HG03565 (cell line): Measurements from ENCODE around the gene SLC10A3.

Experiments
- ATAC-seq: cut with Tn5 transposase; IDR thresholded peaks from one replicate; pipeline ENCODE4 v1.9.1; 2021; ENCODE audit warnings: mild to moderate bottlenecking, moderate library complexity; ENCODE audit not compliant: unreplicated experiment

Gene SLC10A3

GRCh38 chrX:154484255-154485149 is 5.9 kb downstream of the SLC10A3 start:
- no peak for ATAC-seq

- ATAC-seq = no peak
Observed at GRCh38 chrX:154483325-154483724, 7.1 kb downstream of the SLC10A3 start.

GRCh38 chrX:154482786-154483185 is 7.6 kb downstream of the SLC10A3 start:
- no peak for ATAC-seq

GRCh38 chrX:154481911-154482601 is 8.4 kb downstream of the SLC10A3 start:
- ATAC-seq = no peak

- ATAC-seq = no peak
Observed at GRCh38 chrX:154481195-154481594, 9.2 kb downstream of the SLC10A3 start.

GRCh38 chrX:154478728-154479622 is 11.5 kb downstream of the SLC10A3 start, which contains the start of gene LAGE3:
Gene LAGE3, minus strand, starts transcription at chrX:154479281. Its CDS starts 366 bp downstream, at chrX:154478915.
- peak; percentile 77 for ATAC-seq

GRCh38 chrX:154477891-154478477 is 12.4 kb downstream of the SLC10A3 start:
- ATAC-seq = no peak

- no peak for ATAC-seq
Observed at GRCh38 chrX:154476821-154477220, 13.6 kb downstream of the SLC10A3 start.

GRCh38 chrX:154473683-154474082 is 16.7 kb downstream of the SLC10A3 start:
- no peak for ATAC-seq

- ATAC-seq = no peak
Observed at GRCh38 chrX:154472685-154473632, 17.5 kb downstream of the SLC10A3 start.

- no peak for ATAC-seq
Observed at GRCh38 chrX:154471839-154472684, 18.4 kb downstream of the SLC10A3 start.

GRCh38 chrX:154470914-154471568 is 19.4 kb downstream of the SLC10A3 start:
- ATAC-seq = no peak

- ATAC-seq = no peak
Observed at GRCh38 chrX:154470434-154470833, 20.0 kb downstream of the SLC10A3 start.

GRCh38 chrX:154469880-154470279 is 20.5 kb downstream of the SLC10A3 start:
- no peak for ATAC-seq

- no peak for ATAC-seq
Observed at GRCh38 chrX:154469114-154469513, 21.3 kb downstream of the SLC10A3 start.

- no peak for ATAC-seq
Observed at GRCh38 chrX:154468217-154468616, 22.2 kb downstream of the SLC10A3 start.

- ATAC-seq = no peak
Observed at GRCh38 chrX:154467556-154467955, 22.9 kb downstream of the SLC10A3 start.

GRCh38 chrX:154466907-154467306 is 23.5 kb downstream of the SLC10A3 start:
- no peak for ATAC-seq
